Sigmoid colon (tissue), 7 donors: ENCODE data around the gene TSPAN17. TPM values are rescaled to one million over a fixed set of nuclear protein-coding genes. Genes with fewer than 3 reads are reported as not detected.
A peak's percentile ranks its signal among the peaks of the same experiment; 100 is the strongest.

ENCODE experiments used
- DNase-seq: peaks from one replicate; pipeline ENCODE4 v3.0.0-alpha.2; 2019
- H3K27ac ChIP-seq, 4 donors: fragments of 200-600 bp; sonication (generic); one replicate each; pipeline ENCODE4 v1.5.1; 2016 to 2019; ENCODE audit warnings: mild to moderate bottlenecking in 1 of 4
- H3K27me3 ChIP-seq, 3 donors: fragments of 200-600 bp; sonication (generic); one replicate each; pipeline ENCODE4 v1.5.1; 2019; ENCODE audit warnings: mild to moderate bottlenecking in 1 of 3
- H3K36me3 ChIP-seq, 4 donors: fragments of 200-600 bp; sonication (generic); one replicate each; pipeline ENCODE4 v1.5.1; 2016 to 2019
- H3K4me1 ChIP-seq, 4 donors: fragments of 200-600 bp; sonication (generic); one replicate each; pipeline ENCODE4 v1.5.1; 2017 to 2019
- H3K4me3 ChIP-seq, 4 donors: fragments of 200-600 bp; sonication (generic); one replicate each; pipeline ENCODE4 v1.5.1; 2017 to 2019; ENCODE audit warnings: mild to moderate bottlenecking in 2 of 4, moderate library complexity in 1 of 4
- H3K9me3 ChIP-seq, 4 donors: fragments of 200-600 bp in 3 of 4; sonication (generic) in 3 of 4; one replicate each; pipeline versions ENCODE4 v1.5.1 to v1.6.1; 2013 to 2019
- EP300 ChIP-seq, 4 donors: sonication (generic); formaldehyde crosslinking; IDR thresholded peaks; one replicate each; pipeline ENCODE4 v1.6.1; 2017; ENCODE audit warnings: antibody characterized with exemption in 4 of 4
- POLR2A ChIP-seq, 2 donors: fragments of 450-650 bp; IDR thresholded peaks; one replicate each; pipeline ENCODE4 v1.6.1; 2016; ENCODE audit warnings: antibody characterized with exemption in 2 of 2, mild to moderate bottlenecking in 2 of 2, moderate library complexity in 2 of 2
- POLR2AphosphoS5 ChIP-seq, 4 donors: sonication (generic); formaldehyde crosslinking; IDR thresholded peaks; one replicate each; pipeline ENCODE4 v1.6.1; 2017; ENCODE audit warnings: antibody characterized with exemption in 4 of 4
- WGBS, 2 donors: extraction: QIAGEN DNeasy Blood & Tissue Kit; methylation state at CpG; one replicate each; pipeline ENCODE4 v1.1.7; 2013; 5-methylcytosine and 5-hydroxymethylcytosine counted together
- intact Hi-C: fragments of 100-400 bp; cut with DNase I; formaldehyde crosslinking; loops from one replicate; pipeline ENCODE4 v1.15.1; 2023
- polyA plus RNA-seq, 3 donors: library from polyadenylated mRNA; stranded (reverse); fragments of 200-250 nt; gene quantifications; one replicate each; pipeline ENCODE4 v1.2.3, GENCODE V29; 2013
- total RNA-seq, 4 donors: library from RNA; depleted of rRNA; stranded (reverse); fragments of >200 nt; gene quantifications; one replicate each; pipeline ENCODE4 v1.1.0, GENCODE V29; 2016
- TF ChIP-seq, protein P1 (sequence below), 4 experiments: fragments of 450-650 bp in 3 of 4; fragments of 200-600 bp in 1 of 4; IDR thresholded peaks; one replicate each; pipeline ENCODE4 v1.5.1; 2016 to 2019; ENCODE audit warnings: antibody characterized with exemption in 4 of 4, mild to moderate bottlenecking in 3 of 4, moderate library complexity in 2 of 4
- donor health status: healthy with polysubstance abuse.
- donor health status: Bipolar disorder and iron deficiency.
- donor health status: healthy.

TSPAN17 gene
- total and polyA plus RNA-seq, 7 donors, result 7.4 to 37.7 (median 21.7) TPM

DNA sequence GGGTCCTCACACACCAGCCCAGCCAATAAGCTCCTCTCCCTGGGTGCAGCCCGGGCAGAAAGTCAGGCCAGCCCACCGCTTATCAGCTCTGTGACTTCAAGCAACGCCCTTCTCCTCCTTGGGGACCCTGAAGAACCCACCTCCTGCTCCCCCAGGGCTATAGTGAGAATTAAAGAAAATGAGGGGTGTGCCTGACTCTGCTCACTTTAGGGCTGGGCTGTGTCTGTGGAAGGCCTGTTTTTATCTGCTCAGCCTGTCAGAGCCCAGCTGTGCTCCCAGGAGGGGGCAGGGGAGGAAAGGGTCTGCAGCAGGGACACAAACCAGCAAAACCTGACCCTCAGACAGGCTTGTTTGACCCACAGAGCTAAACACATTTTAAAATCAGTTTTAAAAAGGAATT is 41.3 kb upstream of the TSPAN17 start:
- H3K36me3 ChIP-seq, result no peaks in the 10 kb centered on the region
- H3K27ac ChIP-seq, result no peak overlapping the region
- intact Hi-C loops, result no loop called here
- TF ChIP-seq, protein P1, sequence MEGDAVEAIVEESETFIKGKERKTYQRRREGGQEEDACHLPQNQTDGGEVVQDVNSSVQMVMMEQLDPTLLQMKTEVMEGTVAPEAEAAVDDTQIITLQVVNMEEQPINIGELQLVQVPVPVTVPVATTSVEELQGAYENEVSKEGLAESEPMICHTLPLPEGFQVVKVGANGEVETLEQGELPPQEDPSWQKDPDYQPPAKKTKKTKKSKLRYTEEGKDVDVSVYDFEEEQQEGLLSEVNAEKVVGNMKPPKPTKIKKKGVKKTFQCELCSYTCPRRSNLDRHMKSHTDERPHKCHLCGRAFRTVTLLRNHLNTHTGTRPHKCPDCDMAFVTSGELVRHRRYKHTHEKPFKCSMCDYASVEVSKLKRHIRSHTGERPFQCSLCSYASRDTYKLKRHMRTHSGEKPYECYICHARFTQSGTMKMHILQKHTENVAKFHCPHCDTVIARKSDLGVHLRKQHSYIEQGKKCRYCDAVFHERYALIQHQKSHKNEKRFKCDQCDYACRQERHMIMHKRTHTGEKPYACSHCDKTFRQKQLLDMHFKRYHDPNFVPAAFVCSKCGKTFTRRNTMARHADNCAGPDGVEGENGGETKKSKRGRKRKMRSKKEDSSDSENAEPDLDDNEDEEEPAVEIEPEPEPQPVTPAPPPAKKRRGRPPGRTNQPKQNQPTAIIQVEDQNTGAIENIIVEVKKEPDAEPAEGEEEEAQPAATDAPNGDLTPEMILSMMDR (IDR thresholded peaks at IDR 0.05), result no peak
- no peak for TF ChIP-seq EP300 (IDR thresholded peaks at IDR 0.05)
- TF ChIP-seq POLR2A (IDR thresholded peaks at IDR 0.05), result no peak
- TF ChIP-seq POLR2AphosphoS5 (IDR thresholded peaks at IDR 0.05), result no peak
- peaks cover 0 to 24% (median 19%) of the 10 kb centered on the region in 3 donors for H3K27me3 ChIP-seq
- 68 to 83% methylated on average over 3 of the region's 3 CpGs for WGBS, 2 donors
- no peak overlapping the region for H3K4me3 ChIP-seq
- no peaks in the 10 kb centered on the region for H3K9me3 ChIP-seq
- DNase-seq, result no peak
- peaks cover 0 to 15% (median 13%) of the 10 kb centered on the region in 4 donors for H3K4me1 ChIP-seq

DNA sequence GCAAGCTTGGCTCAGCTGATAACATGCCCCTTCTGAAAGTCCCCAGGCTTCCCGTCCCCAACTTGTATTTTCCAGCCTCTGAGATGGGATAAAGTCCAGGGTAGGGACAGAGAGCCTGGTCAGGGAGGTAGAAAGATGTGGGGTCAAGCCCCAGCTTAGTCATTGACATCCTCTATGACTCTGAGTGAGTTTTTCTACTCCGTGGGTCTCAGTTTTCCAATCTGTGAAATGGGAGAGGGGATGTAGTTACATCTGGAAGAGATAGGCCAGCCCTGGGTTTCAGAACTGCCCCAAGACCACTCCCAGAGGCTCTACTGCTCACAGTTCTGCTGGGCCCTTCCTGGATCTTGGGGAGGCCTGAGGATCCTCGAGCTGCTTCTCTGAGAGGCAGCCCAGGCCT is 40.4 kb upstream of the TSPAN17 start:
- no peak for DNase-seq
- Histone ChIP-seq H3K4me1 (peaks cover 0 to 15% (median 13%) of the 10 kb centered on the region in 4 donors), H3K4me3 (no peak overlapping the region), H3K27me3 (peaks cover 0 to 25% (median 19%) of the 10 kb centered on the region in 3 donors), H3K9me3 (no peaks in the 10 kb centered on the region), H3K27ac (no peak overlapping the region), H3K36me3 (no peaks in the 10 kb centered on the region)
- TF ChIP-seq POLR2AphosphoS5 (IDR thresholded peaks at IDR 0.05), result no peak
- TF ChIP-seq, protein P1 (IDR thresholded peaks at IDR 0.05), result no peak
- no peak for TF ChIP-seq EP300 (IDR thresholded peaks at IDR 0.05)
- no peak for TF ChIP-seq POLR2A (IDR thresholded peaks at IDR 0.05)
- WGBS, 2 donors, result 88 to 95% methylated on average over 3 of the region's 3 CpGs
- intact Hi-C loops, result no loop called here

DNA sequence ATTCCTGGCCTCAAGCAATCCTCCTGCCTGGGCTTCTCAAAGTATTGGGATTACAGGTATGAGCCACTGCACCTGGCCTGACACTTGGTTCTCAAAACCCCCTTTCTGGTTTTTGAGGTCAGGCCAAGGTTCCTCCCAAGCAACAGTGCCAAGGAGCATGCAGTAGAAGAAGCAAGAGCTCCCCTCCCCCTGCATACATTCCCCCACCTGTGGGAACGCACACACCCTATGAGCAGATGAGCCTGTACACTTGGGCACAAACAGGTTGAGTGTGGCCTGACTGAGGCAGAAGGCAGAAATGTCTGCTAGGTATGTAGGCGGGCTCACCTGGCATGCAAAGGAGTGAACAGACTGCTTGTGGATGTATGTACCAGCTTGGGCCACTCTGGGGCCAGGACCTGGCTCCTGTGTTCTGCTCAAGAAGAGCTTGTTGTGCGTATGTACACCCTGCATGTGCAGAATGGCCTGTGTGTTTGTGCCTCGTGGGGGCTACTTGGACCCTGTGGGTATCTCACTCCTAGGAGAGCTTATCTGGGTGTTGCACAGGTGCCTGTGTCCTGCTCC is 39.1 kb upstream of the TSPAN17 start:
- intact Hi-C loops, result no loop called here
- Histone ChIP-seq H3K36me3 (no peaks in the 10 kb centered on the region), H3K4me3 (no peak overlapping the region), H3K9me3 (no peaks in the 10 kb centered on the region), H3K27ac (no peak overlapping the region), H3K4me1 (peaks cover 0 to 15% (median 13%) of the 10 kb centered on the region in 4 donors), H3K27me3 (peaks cover 0 to 36% (median 19%) of the 10 kb centered on the region in 3 donors)
- DNase-seq, result no peak
- TF ChIP-seq EP300 (IDR thresholded peaks at IDR 0.05) (no peak), POLR2AphosphoS5 (IDR thresholded peaks at IDR 0.05) (no peak), POLR2A (IDR thresholded peaks at IDR 0.05) (no peak)
- TF ChIP-seq, protein P1 (IDR thresholded peaks at IDR 0.05), result no peak
- 91 to 94% methylated on average over 4 of the region's 4 CpGs for WGBS, 2 donors

DNA sequence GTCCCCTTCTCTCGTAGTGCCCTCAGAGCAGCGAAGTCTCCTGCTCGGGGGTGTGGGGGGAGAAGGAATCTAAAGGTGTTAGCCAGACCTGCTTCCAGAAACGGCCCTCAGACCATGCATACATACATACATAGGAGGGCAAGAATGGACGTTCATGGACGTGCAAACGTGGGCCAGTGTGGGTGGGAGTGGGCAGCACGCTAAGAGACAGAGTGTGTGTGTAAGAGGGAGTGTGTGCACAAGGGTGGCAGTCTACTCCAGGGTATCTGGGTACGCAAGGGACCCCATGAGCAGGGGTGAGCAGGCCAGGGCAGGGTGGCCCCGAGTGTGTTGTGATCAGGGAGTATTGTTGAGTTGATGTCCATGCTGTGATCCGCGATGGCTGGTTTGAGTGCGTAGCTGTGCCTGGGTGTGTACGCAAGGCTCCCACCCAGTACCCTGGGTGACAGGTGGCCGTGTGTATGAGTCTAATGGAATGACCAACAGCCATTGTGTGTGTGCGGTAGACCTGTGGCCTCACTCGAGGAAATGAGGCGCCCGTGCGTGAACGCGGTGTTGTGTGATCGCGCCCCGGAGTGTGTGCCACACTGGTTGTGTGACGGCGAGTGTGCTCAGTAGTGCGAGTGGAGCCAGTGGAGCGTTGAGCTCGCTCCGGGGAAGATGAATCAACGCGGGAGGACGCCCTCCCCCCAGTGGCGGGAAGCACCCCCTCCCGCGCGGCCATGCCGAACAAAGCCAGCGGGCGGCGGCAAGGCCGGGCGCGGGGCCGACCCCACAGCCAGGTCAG is 38.2 kb upstream of the TSPAN17 start:
- Histone ChIP-seq H3K4me3 (peak overlapping the region in 3 of 4 donors; percentile 46 to 65 (median 60)), H3K27ac (no peak overlapping the region), H3K9me3 (no peaks in the 10 kb centered on the region), H3K36me3 (no peaks in the 10 kb centered on the region), H3K27me3 (peaks cover 0 to 41% (median 19%) of the 10 kb centered on the region in 3 donors), H3K4me1 (peaks cover 0 to 18% (median 14%) of the 10 kb centered on the region in 4 donors)
- intact Hi-C loops, result no loop called here
- DNase-seq, result no peak
- WGBS, 2 donors, result 31 to 38% methylated on average over 46 of the region's 46 CpGs
- TF ChIP-seq POLR2A (IDR thresholded peaks at IDR 0.05), result no peak
- no peak for TF ChIP-seq EP300 (IDR thresholded peaks at IDR 0.05)

DNA sequence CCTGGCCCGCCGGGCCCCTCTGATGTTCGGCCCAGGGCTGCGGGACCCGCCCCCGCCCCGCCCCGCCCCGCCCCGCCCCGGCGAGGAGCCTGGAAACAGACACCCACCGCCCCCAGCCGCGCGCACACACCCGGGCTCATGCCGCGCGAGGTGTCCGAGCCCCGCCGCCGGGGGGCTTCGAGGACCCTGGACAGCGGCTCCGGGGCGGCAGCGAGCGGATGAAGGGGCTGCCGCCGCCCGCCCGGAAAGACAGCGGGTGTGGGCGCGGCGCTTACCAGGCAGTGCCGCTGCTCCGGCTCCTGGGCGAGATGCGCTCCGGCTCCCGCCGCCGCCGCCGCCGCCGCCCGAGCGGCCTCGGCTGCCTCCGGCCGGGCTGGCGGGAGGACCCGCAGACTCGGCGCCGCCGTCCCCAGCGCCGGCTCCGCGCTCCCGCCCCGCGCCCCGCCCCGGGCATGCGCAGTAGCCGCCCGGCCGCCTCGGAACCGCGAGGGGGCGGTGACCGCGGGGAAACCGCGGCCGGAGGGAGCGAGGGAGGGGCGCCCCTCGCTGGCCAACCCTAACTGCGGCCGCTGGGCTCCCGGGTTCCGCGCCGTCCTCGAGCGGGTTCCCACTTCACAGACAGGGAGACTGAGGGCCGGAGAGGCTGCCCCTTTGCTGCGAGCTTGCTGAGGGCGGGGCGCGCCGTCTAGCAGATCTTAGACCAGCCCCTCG is 37.4 kb upstream of the TSPAN17 start, which contains the start of gene GPRIN1:
Gene GPRIN1 (minus strand): TSS at position 433 of the 711 bp plus-strand sequence. CDS start 10,322 bp downstream, outside the sequence.
- Histone ChIP-seq H3K4me1 (peaks cover 0 to 19% (median 14%) of the 10 kb centered on the region in 4 donors), H3K9me3 (no peaks in the 10 kb centered on the region), H3K27ac (no peak within 1 kb of the TSS), H3K36me3 (no peaks in the 10 kb centered on the region), H3K4me3 (peak within 1 kb of the TSS; percentile 14 to 65 (median 53)), H3K27me3 (peaks cover 0 to 41% (median 19%) of the 10 kb centered on the region in 3 donors)
- DNase-seq, result no peak
- TF ChIP-seq, protein P1 (IDR thresholded peaks at IDR 0.05), result no peak
- TF ChIP-seq POLR2AphosphoS5 (IDR thresholded peaks at IDR 0.05), result no peak
- no peak for TF ChIP-seq POLR2A (IDR thresholded peaks at IDR 0.05)
- TF ChIP-seq EP300 (IDR thresholded peaks at IDR 0.05), result no peak
- WGBS, 2 donors, result 1% methylated on average over 101 of the region's 101 CpGs
- intact Hi-C loops, result no loop called here
